Left cardiac atrium (tissue), 4 donors: ENCODE measurements around the gene TTC7B. TPM values are rescaled to one million over a fixed set of nuclear protein-coding genes. Genes with fewer than 3 reads are reported as not detected.

ENCODE experiments used
- ATAC-seq, 2 donors: fragments of 200-7000 bp; cut with Tn5 transposase; one replicate each; pipeline ENCODE4 v1.9.1; 2020; ENCODE audit warnings: mild to moderate bottlenecking in 2 of 2, moderate library complexity in 2 of 2
- DNase-seq: peaks from one replicate; pipeline ENCODE4 v3.0.0-alpha.2; 2020
- intact Hi-C, 2 donors: fragments of 100-400 bp; cut with DNase I; formaldehyde crosslinking; loops; one replicate each; pipeline versions ENCODE4 v1.14.1 to v1.15.1; 2022 to 2023
- total RNA-seq, 2 donors: library from RNA; stranded (reverse); fragmentation: NEBNext Ultra II Directional; extraction: Animal tissue kit (Norgen Biotek cat#: 25700); gene quantifications; one replicate each; pipeline ENCODE4 v1.2.1, GENCODE V29; 2021
- donor health status: DM: no; HTN: yes; CAD: no.
- donor health status: DM: no; HTN: yes; CAD: no; lungs with severe emphysema.
- donor health status: DM: yes; HTN: yes; CAD: no.
- donor health status: Dilated cardiomyopathy.

TTC7B gene
- total RNA-seq, 2 donors from 2014 or later: 61.9 to 76.5 TPM

DNA sequence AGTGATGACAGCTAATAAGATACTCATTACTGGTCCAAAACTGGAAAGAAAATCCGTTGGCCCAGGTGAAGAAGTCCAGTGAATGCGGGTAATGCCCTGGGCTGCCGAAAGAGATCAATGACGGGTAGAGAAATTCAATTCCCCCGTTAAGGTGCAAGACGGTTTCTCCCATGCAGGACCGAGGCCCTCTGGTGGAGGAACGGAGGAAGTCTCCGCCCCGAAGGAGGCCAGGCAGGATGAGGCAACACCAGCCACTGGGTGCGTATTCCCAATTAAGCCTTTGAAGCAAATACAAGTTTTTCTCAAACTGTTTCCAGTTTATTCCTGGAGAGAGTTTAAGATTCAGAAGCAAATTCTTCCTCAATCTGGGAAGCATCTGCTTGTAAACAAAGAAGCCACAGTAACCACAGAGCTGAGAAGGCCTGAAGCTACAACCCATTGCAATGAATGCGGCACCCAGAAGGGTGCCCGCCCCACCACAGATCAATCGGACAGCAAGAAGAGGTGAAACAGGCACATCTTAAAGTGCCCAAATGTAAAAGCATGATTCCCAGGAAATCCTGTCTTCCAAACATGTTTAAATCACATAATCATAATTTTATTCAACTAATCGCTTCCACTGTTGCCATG, 118.5 kb downstream of the TTC7B start:
- peak; percentile 84 for DNase-seq
- peak; percentile 93 for ATAC-seq
- intact Hi-C loops: loop anchor here (5.0 to 10.0 kb wide), 4 partner anchors 183 to 395 kb away; partner anchors contain the start of gene CALM1 (in 2 of the 2)

DNA sequence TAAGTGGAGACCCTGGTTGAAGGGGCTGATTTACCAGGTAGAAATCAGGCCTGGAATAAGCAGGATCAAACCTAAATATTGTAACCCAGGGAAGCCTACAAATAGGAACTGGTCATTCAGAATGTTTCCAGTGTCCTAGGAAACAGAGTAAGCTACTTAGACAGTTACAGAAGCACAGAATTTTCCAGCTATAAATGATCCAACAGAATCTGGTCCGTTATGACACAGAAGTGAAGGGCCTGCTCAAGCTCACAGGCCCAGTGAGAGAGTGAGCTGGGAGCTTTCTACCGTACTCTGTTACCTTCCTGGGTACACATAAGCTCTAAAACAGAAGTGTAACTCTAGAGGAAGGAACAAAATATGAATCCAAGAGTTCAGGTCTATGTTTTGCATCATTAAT, 119.1 kb downstream of the TTC7B start:
- intact Hi-C loops: loop anchor here (5.0 to 10.0 kb wide), 4 partner anchors 182 to 395 kb away; partner anchors contain the start of gene CALM1 (in 2 of the 2)
- DNase-seq: no peak
- ATAC-seq: peak in 1 of 2 donors; percentile 4

DNA sequence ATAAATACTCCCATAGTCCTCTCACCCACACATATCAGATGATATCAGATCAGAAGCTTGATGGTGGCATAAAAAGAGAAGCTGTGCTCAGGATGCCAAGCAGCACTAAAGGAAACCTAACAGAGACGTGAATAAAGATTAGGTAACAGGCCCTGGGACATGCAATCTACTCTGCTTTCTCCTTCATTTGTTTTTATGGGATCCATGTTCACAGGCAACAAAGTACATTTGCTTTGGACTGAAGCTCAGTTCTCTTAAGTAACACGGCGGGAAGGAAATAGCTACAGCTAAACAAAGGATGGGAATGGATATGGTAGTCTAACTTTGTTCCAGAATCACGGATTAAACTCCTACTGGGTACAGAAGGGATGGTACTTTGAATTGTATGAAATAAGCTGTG, 119.5 kb downstream of the TTC7B start:
- intact Hi-C loops: loop anchor here (5.0 to 10.0 kb wide), 4 partner anchors 182 to 394 kb away; partner anchors contain the start of gene CALM1 (in 2 of the 2)
- peak in 1 of 2 donors; percentile 8 for ATAC-seq
- DNase-seq: no peak

DNA sequence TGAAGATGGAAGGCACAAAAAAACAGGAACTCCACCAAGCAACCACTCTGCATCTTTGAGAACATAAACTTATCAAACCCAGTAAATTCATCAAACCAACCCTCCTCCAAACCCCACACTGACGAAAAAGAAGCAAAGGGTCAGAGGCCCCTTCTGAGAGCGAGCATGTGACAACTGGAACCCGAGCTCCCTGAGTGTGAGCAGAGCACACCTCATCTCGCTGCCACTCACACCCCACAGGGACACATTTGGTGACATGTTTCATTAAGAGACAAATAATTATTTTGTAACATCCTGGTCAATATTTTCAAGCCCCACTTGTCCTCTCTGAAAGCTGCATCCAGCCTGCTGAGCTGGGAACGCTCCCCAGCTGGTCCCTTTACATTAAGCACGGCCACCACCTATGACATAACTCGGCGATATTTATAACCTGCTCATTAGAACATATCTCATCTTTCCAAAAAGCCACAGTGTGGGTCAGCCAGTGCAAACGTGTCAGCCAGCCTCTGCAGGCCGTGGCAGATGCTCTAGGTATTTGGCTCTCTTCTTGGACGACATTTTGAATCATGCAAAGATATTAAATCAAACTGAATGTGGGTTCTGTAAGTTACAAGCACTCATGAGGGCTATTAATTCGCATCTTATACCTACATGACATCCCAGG, 120.1 kb downstream of the TTC7B start:
- no peak for ATAC-seq
- intact Hi-C loops: loop anchor here (5.0 to 10.0 kb wide), 4 partner anchors 181 to 394 kb away; partner anchors contain the start of gene CALM1 (in 2 of the 2)
- no peak for DNase-seq

DNA sequence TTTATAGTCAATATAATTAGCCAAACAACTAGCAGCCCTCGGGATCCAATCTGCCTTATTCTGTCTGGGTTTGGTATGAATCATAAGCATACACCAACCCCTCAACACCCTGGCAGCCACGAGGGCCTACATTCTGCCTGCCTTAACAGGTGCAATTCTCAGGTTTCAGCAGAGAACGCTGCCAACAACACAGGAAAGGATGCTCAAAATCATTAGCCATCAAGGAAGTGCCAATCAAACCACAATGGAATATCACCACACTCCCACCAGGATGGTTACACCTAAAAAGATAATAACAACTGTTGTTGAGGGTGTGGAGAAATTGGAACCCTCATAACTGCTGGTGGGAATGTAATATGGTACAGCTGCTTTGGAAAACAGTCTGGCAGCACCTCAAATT, 122.8 kb downstream of the TTC7B start:
- intact Hi-C loops: loop anchor here in 1 of 2 donors (10.0 kb wide), 1 partner anchor 179 kb away; no protein-coding TSS in a partner anchor
- ATAC-seq (no peak), DNase-seq (no peak)

DNA sequence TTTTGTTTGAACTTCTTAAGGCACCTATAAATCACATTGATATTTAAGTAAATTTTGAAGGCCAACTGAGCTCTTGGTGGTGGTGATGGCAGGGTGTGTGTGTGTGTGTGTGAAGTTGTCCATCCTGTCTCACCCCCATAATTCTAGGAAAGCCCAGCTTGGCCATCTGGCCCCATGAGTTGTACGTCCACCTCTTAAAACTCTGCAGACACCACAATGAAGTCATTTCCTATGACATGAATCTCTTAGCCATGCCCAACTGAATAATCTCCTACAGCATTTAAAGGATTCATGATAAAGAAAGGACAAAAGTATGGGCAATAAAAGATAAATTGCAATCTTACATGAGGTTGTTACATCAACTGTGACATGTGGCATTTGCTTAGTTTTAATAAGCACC, 123.4 kb downstream of the TTC7B start:
- intact Hi-C loops: loop anchor here in 1 of 2 donors (10.0 kb wide), 1 partner anchor 178 kb away; no protein-coding TSS in a partner anchor
- DNase-seq (no peak), ATAC-seq (no peak)

DNA sequence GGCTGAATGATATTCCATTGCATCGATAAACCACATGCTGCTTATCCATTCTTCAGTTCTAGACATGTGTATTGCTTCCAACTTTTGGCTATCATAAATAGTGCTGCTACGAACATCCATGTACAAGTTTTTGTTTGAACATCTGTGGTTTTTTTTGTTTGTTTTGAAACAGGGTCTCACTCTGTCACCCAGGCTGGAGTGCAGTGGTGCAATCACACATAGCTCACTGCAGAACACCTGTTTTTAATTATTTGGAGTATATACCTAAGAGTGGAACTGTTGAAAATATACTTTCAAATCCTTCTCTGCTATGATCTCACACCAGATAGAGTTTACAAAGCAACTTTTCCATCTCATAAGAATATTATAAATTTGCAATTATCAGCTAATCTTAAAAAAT, 124.2 kb downstream of the TTC7B start:
- no peak for DNase-seq
- intact Hi-C loops: loop anchor here in 1 of 2 donors (10.0 kb wide), 1 partner anchor 177 kb away; no protein-coding TSS in a partner anchor
- ATAC-seq: no peak

DNA sequence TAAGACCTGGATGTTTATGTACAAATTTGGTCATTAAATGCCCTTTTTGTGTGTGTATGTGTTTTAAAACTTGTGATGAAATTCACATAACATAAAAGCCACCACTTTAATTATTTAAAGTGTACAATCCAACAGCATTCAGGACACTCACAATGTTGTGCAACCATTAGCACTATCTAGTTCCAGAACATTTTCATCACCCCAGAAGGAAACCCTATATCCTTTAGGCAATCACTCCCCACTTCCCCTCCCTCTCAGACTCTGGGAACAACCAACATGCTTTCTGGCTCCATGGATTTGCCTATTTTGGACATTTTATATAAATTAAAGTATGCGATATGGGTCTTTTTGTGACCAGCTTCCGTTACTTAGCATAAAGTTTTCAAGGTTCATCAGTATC, 124.6 kb downstream of the TTC7B start:
- intact Hi-C loops: loop anchor here in 1 of 2 donors (10.0 kb wide), 1 partner anchor 177 kb away; no protein-coding TSS in a partner anchor

DNA sequence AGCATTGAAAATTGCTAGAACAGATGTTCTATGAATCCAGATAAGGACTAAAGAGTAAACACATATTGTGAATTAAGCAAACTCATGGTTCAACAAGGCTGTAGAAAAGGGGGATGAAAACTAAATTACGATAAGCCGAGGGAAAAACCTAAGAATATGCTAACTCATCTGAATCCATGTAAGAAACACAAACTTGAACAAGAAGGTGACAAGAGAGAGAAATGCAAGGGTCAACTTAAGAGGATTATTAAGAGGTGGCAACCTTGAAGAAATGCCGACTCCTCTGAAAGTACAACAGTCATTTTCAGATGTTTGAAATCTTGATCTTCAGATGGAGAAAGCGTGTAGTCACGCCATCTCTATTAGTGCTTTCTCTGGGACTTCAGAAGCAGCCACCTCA, 128.6 kb downstream of the TTC7B start:
- no peak for ATAC-seq
- no peak for DNase-seq
- intact Hi-C loops: no loop called here

More for the DNA sequence above, 124.6 kb downstream of the TTC7B start:
- ATAC-seq (no peak), DNase-seq (no peak)

DNA sequence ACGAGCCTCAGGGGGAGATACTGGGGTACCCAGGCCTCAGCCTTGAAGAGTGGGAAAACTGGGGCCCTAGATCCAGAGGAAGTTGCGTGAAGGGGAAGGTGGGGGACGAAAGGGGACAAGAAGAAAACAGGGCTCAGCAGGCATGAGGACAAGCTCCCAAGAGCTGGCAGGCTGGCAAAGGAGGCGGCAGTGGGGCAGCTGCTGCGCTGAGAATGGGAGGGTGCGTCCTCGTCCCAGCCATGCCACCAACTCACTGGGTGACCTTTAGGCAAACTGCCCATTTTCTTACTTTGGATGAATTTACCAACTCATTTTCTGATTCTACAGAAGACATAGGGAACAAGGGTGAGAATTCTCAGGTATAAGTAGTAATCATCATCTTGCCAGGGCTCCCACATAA, 133.6 kb downstream of the TTC7B start:
- ATAC-seq: no peak
- intact Hi-C loops: no loop called here
- no peak for DNase-seq

DNA sequence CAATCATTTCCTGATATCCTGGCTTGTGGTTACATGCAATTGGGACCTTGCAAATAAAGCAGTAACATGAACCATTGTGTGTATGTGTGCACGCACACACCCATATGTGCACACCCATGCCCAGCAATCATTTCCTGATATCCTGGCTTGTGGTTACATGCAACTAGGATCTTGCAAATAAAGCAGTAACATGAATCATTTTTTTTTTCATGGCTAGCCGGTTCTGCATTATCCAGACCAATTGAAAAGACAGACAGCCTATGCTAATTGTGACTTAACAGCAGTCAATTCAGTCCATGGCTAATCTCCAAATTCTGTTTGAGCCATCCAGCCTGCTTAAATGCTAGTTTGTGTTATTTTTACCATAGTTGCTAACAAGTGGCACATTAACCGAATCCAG, 134.3 kb downstream of the TTC7B start:
- intact Hi-C loops: no loop called here
- DNase-seq: no peak
- no peak for ATAC-seq

DNA sequence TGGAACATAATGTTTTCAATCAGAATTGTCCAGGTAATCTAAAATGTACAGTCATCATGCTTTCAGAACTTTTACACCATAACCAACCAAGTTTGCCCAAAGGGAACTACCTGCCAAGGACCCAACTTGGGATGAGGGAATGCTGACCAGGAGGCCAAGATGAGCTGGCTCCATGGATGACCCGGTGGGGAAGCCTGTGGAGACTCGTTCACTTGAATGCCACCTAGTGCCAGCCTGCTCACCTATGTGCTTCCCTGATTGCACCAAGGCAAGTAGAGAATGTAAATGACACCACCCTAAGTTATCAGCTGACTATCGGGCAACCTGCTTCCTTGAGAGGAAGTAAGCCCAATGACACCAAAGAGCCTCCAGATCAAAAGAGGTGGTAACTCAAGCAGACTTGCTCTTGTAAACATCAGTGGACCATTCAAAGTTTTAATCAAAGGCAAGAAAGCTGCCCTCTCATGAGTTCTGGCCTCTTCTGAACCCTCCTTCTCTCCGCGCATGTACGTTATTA, 137.3 kb downstream of the TTC7B start:
- ATAC-seq: no peak
- intact Hi-C loops: no loop called here
- DNase-seq: no peak

DNA sequence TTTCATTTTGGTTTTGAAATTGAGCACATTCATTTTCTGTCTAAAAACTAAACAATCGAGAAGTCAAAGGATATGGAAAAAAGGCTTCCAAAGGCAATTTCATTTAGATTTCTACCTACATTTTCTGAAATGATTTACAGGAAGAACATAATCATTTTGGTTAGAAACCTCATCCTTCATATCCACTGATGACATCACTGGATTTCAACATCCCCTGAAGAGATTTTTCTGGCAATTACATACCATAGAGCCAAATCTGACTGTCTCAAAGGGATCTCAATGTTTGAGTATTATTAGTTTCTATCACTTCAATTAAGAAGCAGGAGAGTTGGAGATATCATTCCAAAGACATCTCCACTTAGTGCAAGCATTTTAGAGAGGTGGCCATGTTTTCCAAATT, 137.8 kb downstream of the TTC7B start:
- DNase-seq: no peak
- intact Hi-C loops: no loop called here
- ATAC-seq: no peak

DNA sequence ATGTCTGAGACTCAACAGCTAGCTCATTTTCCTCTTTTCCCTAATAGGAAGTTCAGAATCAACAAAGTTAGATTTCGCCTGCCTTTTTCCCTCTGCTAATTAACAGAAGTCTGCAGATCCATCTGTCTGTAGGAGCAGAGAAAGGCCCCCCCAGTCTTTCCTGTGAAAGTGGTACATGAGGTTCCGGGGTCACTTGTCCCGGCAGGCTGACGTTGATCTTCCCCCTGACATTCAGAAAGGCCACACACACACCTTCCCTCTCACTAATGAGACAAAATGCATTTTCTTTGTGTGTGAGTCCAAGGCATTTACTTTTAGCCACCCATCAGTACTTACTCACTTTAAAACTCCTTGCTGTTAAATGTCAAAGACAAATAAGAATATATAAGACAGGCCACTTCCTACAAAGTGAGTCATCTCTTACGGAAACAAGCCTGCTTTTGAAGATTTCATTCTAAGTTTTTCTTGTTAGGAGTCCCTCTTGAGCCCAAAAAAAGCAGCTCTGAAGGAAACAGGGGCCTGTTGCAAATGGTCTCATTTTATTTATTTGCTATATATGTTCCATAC, 138.7 kb downstream of the TTC7B start:
- intact Hi-C loops: no loop called here
- ATAC-seq: no peak
- no peak for DNase-seq

DNA sequence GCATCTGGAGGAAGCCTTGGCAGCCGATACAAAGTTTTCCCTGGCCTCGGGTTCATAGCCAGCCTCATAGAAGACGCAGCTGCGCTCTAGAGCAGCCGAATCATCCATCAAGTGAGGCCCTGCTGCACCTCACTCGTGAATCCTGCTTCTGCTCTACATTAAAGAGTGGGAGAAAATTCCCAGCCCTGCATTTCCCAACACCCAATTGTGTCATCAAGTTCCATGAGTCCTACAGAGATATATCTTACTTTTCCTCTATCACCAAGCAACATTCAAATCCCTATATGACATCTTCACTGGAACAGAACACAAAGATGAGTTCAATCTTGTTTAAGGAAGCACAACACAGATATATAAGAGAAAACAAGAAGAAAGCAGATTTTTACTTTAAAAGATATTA, 139.3 kb downstream of the TTC7B start:
- intact Hi-C loops: no loop called here
- no peak for DNase-seq
- ATAC-seq: no peak

DNA sequence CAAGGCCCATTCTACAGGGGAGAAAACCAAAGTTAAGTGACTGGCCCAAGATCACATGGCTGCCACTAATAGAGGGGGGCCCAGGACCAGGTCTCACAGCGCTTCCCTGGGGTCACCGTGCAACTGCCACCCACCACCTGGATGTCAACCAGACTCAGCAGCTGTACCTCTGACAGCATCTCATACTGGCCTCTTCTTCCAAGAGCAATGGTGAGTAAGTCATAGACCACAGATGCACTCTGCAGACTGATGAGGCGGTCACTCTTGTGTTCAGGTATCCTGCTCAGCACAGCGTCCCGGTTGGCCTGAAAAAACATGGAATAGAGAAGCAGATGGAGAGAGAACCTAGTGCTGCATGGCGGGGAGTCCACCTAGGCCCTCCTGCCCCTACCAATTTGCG, 139.9 kb downstream of the TTC7B start:
- no peak for DNase-seq
- intact Hi-C loops: no loop called here
- ATAC-seq: no peak

DNA sequence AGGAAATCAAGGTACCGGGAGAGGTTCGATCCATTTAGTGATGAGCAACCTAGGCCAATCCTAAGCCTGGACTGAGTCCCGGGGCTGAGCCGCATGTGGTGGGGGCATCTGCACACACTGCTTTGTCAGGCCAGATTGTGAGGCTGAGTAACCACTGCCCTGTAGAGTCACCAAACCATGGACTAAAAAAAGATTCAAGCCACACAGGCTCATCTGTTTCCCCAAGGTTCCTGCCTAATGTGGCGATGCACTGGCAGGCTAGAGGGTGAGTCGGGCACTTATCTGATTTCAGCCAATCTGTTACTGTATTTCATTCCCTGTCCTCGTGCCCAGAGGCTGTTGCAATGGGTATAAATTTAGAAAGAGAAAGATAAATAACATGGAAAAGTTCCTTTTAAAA, 140.8 kb downstream of the TTC7B start:
- ATAC-seq (peak; percentile 89 to 90), DNase-seq (no peak)
- intact Hi-C loops: no loop called here

DNA sequence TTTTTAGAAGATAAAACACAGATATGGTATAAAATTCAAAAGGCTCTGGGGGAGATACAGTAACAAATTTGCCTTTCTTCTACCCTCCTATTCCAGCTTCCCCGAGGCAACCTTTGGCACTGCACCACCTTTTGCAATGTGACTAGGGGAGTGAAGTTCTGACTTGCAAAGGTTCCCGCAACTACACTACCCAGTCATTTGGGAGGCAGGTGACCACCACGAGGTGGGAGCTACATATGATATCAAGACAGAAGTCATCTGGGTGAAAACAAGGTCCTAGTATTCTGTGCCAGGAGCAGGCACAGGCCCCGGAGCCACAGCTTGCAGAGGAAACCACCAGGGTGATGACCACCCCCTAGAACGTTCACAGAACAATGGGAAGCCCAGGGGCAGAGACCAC, 141.5 kb downstream of the TTC7B start:
- intact Hi-C loops: no loop called here
- ATAC-seq (no peak), DNase-seq (no peak)

DNA sequence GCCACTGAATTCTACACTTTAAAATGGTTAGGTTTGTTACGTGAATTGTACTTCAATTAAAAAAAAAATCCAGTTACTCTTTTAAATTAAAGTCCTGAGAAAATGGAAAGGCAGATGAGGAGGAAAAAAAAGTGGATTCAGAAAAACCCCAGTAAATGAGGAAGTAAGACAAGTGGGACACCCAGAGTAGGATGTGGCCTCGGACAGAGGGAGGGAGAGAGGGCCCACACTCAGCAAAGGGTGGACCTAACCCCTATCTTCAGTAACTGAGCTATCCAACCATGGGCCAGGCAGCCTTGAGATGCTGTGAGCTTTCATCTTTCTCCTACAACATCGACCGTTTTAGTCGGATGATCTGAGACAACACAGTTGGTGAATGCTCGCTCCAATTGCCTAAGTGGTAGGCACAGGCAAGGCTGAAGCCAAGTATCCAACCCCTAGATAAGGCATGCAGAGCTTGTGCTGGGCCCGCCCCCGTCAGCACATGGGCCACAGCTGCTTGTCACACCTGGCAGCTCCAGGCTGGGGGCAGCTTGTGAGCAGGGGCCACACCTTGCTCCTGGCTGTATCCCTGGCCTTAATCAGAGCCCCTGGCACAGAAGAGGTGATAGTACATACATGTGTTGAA, 142.1 kb downstream of the TTC7B start:
- DNase-seq (no peak), ATAC-seq (peak; percentile 51 to 72)
- intact Hi-C loops: no loop called here
